ENCODE data around the gene CEP72. TPM values are rescaled to one million over a fixed set of nuclear protein-coding genes. Genes with fewer than 3 reads are reported as not detected.
"Not testable (repeated sequence)": the region's sequence is repeated elsewhere in the genome, so short reads cannot be mapped to it uniquely, and the experiment has no call there.

CEP72 gene
- total RNA-seq, 1 donor from 2014 or later: 32.3 TPM

- intact Hi-C loops (cut with micrococcal nuclease): no loop called here
These were observed 32.3 kb upstream of the CEP72 start for GRCh38 chr5:579746-580366.

GRCh38 chr5:580436-580835 lies 31.7 kb upstream of the CEP72 start:
- intact Hi-C loops (cut with micrococcal nuclease): no loop called here

- intact Hi-C loops (cut with micrococcal nuclease): no loop called here
These were observed 30.9 kb upstream of the CEP72 start for GRCh38 chr5:581266-581665.

GRCh38 chr5:581941-582340 lies 30.2 kb upstream of the CEP72 start:
- intact Hi-C loops (cut with micrococcal nuclease): no loop called here

GRCh38 chr5:582445-582844 lies 29.7 kb upstream of the CEP72 start:
- intact Hi-C loops (cut with micrococcal nuclease): not testable (repeated sequence)

- intact Hi-C loops (cut with micrococcal nuclease): no loop called here
These were observed 29.1 kb upstream of the CEP72 start for GRCh38 chr5:582936-583635.

GRCh38 chr5:583645-584044 lies 28.5 kb upstream of the CEP72 start:
- intact Hi-C loops (cut with micrococcal nuclease): no loop called here

- intact Hi-C loops (cut with micrococcal nuclease): no loop called here
These were observed 27.9 kb upstream of the CEP72 start for GRCh38 chr5:584216-584615.

GRCh38 chr5:584846-585245 lies 27.3 kb upstream of the CEP72 start:
- intact Hi-C loops (cut with micrococcal nuclease): no loop called here

- intact Hi-C loops (cut with micrococcal nuclease): no loop called here
These were observed 26.6 kb upstream of the CEP72 start for GRCh38 chr5:585556-585955.

GRCh38 chr5:585962-586628 lies 26.0 kb upstream of the CEP72 start:
- intact Hi-C loops (cut with micrococcal nuclease): no loop called here

GRCh38 chr5:586751-587285 lies 25.3 kb upstream of the CEP72 start:
- intact Hi-C loops (cut with micrococcal nuclease): no loop called here

GRCh38 chr5:587403-587802 lies 24.7 kb upstream of the CEP72 start:
- intact Hi-C loops (cut with micrococcal nuclease): no loop called here

- intact Hi-C loops (cut with micrococcal nuclease): no loop called here
These were observed 23.6 kb upstream of the CEP72 start for GRCh38 chr5:588406-588995.

- intact Hi-C loops (cut with micrococcal nuclease): no loop called here
These were observed 23.0 kb upstream of the CEP72 start for GRCh38 chr5:589173-589572.

GRCh38 chr5:589588-589987 lies 22.6 kb upstream of the CEP72 start:
- intact Hi-C loops (cut with micrococcal nuclease): no loop called here

GRCh38 chr5:590346-590745 lies 21.8 kb upstream of the CEP72 start:
- intact Hi-C loops (cut with micrococcal nuclease): no loop called here

- intact Hi-C loops (cut with micrococcal nuclease): no loop called here
These were observed 20.4 kb upstream of the CEP72 start for GRCh38 chr5:591746-592145.

GRCh38 chr5:592158-592557 lies 20.0 kb upstream of the CEP72 start:
- intact Hi-C loops (cut with micrococcal nuclease): no loop called here

GRCh38 chr5:593511-593910 lies 18.6 kb upstream of the CEP72 start:
- intact Hi-C loops (cut with micrococcal nuclease): no loop called here

GRCh38 chr5:594226-594860 lies 17.8 kb upstream of the CEP72 start:
- intact Hi-C loops (cut with micrococcal nuclease): no loop called here

Data from T-helper 2 cell treated with Interferon-gamma antibody and Interleukin-4, amounts not matched to agents 100 ng/mL and 5 ng/mL, for 36 hours (primary cell).